Activated T-cell treated with anti-CD3 and anti-CD28 coated beads, Interleukin-2, amount 50 U/mL, for 4 hours (primary cell): Measurements from ENCODE around the gene GRN. TPM values are rescaled to one million over a fixed set of nuclear protein-coding genes. Genes with fewer than 3 reads are reported as not detected.
"Not testable (repeated sequence)": the region's sequence is repeated elsewhere in the genome, so short reads cannot be mapped to it uniquely, and the experiment has no call there.

Experiments used
- ATAC-seq, 2 donors: fragments of 200-7000 bp; cut with Tn5 transposase; one replicate each; pipeline ENCODE4 v1.10.0; 2021
- DNase-seq: peaks from one replicate; pipeline ENCODE4 v3.0.0-alpha.2; 2020
- H3K27me3 Mint-ChIP-seq: one replicate; pipeline ENCODE4 v1.8.0; 2021; ENCODE audit warnings: low read depth, mixed read lengths
- H3K36me3 Mint-ChIP-seq: one replicate; pipeline ENCODE4 v1.8.0; 2022; ENCODE audit warnings: mixed read lengths; ENCODE audit not compliant: insufficient read depth
- H3K4me1 Mint-ChIP-seq: one replicate; pipeline ENCODE4 v1.8.0; 2021; ENCODE audit warnings: low read depth, mixed read lengths
- H3K4me3 Mint-ChIP-seq: one replicate; pipeline ENCODE4 v1.8.0; 2021; ENCODE audit warnings: mild to moderate bottlenecking, moderate library complexity, mixed read lengths
- H3K9me3 Mint-ChIP-seq: one replicate; pipeline ENCODE4 v1.8.0; 2021; ENCODE audit warnings: mixed read lengths
- total RNA-seq, 3 donors: library from RNA; stranded (reverse); gene quantifications; one replicate each; pipeline ENCODE4 v1.2.1, GENCODE V29; 2021

The GRN gene
- total RNA-seq, 3 donors from 2014 or later: 32.0 to 39.5 (median 36.5) TPM

- H3K27me3 Mint-ChIP-seq: peaks cover 11% of the 10 kb centered on the region
- DNase-seq (no peak), ATAC-seq (no peak)
- H3K36me3 Mint-ChIP-seq: no peaks in the 10 kb centered on the region
- H3K4me1 Mint-ChIP-seq: peaks cover 7% of the 10 kb centered on the region
- no peaks in the 10 kb centered on the region for H3K9me3 Mint-ChIP-seq
- H3K4me3 Mint-ChIP-seq: no peak overlapping the region
Measured at GRCh38 chr17:44358066-44358465, 13.0 kb downstream of the GRN start.

- Mint-ChIP-seq H3K27me3 (peaks cover 11% of the 10 kb centered on the region), H3K36me3 (no peaks in the 10 kb centered on the region), H3K4me3 (no peak overlapping the region), H3K9me3 (no peaks in the 10 kb centered on the region), H3K4me1 (peaks cover 10% of the 10 kb centered on the region)
- DNase-seq (no peak), ATAC-seq (no peak)
Measured at GRCh38 chr17:44359006-44359405, 13.9 kb downstream of the GRN start.

GRCh38 chr17:44359458-44360143 lies 14.5 kb downstream of the GRN start:
- H3K4me3 Mint-ChIP-seq: no peak overlapping the region
- ATAC-seq (no peak), DNase-seq (no peak)
- H3K27me3 Mint-ChIP-seq: peaks cover 12% of the 10 kb centered on the region
- H3K9me3 Mint-ChIP-seq: no peaks in the 10 kb centered on the region
- peaks cover 10% of the 10 kb centered on the region for H3K4me1 Mint-ChIP-seq
- no peaks in the 10 kb centered on the region for H3K36me3 Mint-ChIP-seq

GRCh38 chr17:44360144-44360533 lies 15.0 kb downstream of the GRN start:
- H3K9me3 Mint-ChIP-seq: no peaks in the 10 kb centered on the region
- no peak for DNase-seq

GRCh38 chr17:44360826-44361225 lies 15.7 kb downstream of the GRN start:
- Mint-ChIP-seq H3K4me3 (no peak overlapping the region), H3K36me3 (no peaks in the 10 kb centered on the region), H3K4me1 (peaks cover 10% of the 10 kb centered on the region), H3K27me3 (peaks cover 24% of the 10 kb centered on the region), H3K9me3 (no peaks in the 10 kb centered on the region)
- DNase-seq (no peak), ATAC-seq (no peak)

More at GRCh38 chr17:44360144-44360533, 15.0 kb downstream of the GRN start:
- Mint-ChIP-seq H3K27me3 (peaks cover 18% of the 10 kb centered on the region), H3K4me1 (peaks cover 10% of the 10 kb centered on the region), H3K36me3 (no peaks in the 10 kb centered on the region), H3K4me3 (no peak overlapping the region)
- no peak for ATAC-seq

- H3K4me3 Mint-ChIP-seq: no peak overlapping the region
Measured at GRCh38 chr17:44361292-44362260, 16.5 kb downstream of the GRN start.

GRCh38 chr17:44362459-44362948 lies 17.4 kb downstream of the GRN start:
- ATAC-seq (no peak), DNase-seq (no peak)
- Mint-ChIP-seq H3K27me3 (peaks cover 31% of the 10 kb centered on the region), H3K36me3 (no peaks in the 10 kb centered on the region), H3K4me3 (no peak overlapping the region), H3K4me1 (peaks cover 10% of the 10 kb centered on the region), H3K9me3 (no peaks in the 10 kb centered on the region)

More at GRCh38 chr17:44361292-44362260, 16.5 kb downstream of the GRN start:
- Mint-ChIP-seq H3K9me3 (no peaks in the 10 kb centered on the region), H3K27me3 (peaks cover 31% of the 10 kb centered on the region), H3K36me3 (no peaks in the 10 kb centered on the region), H3K4me1 (peaks cover 10% of the 10 kb centered on the region)
- DNase-seq: no peak
- ATAC-seq: no peak

GRCh38 chr17:44362949-44363612 lies 18.0 kb downstream of the GRN start:
- peak; percentile 54 to 61 for ATAC-seq
- no peaks in the 10 kb centered on the region for H3K36me3 Mint-ChIP-seq
- peak overlapping the region; percentile 72 for H3K4me3 Mint-ChIP-seq
- peaks cover 10% of the 10 kb centered on the region for H3K4me1 Mint-ChIP-seq
- peaks cover 33% of the 10 kb centered on the region for H3K27me3 Mint-ChIP-seq
- no peaks in the 10 kb centered on the region for H3K9me3 Mint-ChIP-seq
- no peak for DNase-seq

- peak; percentile 95 to 96 for ATAC-seq
- no peaks in the 10 kb centered on the region for H3K9me3 Mint-ChIP-seq
- peaks cover 38% of the 10 kb centered on the region for H3K27me3 Mint-ChIP-seq
- H3K4me1 Mint-ChIP-seq: peaks cover 10% of the 10 kb centered on the region
- H3K4me3 Mint-ChIP-seq: peak within 1 kb of the TSS; percentile 72
- peak; percentile 60 for DNase-seq
- H3K36me3 Mint-ChIP-seq: no peaks in the 10 kb centered on the region
Measured at GRCh38 chr17:44363613-44364159, 18.6 kb downstream of the GRN start, which contains the start of gene FAM171A2. Gene FAM171A2 (minus strand): TSS chr17:44363853. CDS start chr17:44363714, 139 bp downstream.

- DNase-seq, H3K4me1 Mint-ChIP-seq, H3K9me3 Mint-ChIP-seq, H3K36me3 Mint-ChIP-seq, ATAC-seq: not testable (repeated sequence)
- peak overlapping the region; percentile 38 for H3K4me3 Mint-ChIP-seq
- H3K27me3 Mint-ChIP-seq: peaks cover 46% of the 10 kb centered on the region
Measured at GRCh38 chr17:44365051-44365450, 19.9 kb downstream of the GRN start.

GRCh38 chr17:44367231-44367979 lies 22.3 kb downstream of the GRN start:
- H3K4me1 Mint-ChIP-seq: peaks cover 4% of the 10 kb centered on the region
- H3K9me3 Mint-ChIP-seq: no peaks in the 10 kb centered on the region
- no peak overlapping the region for H3K4me3 Mint-ChIP-seq
- DNase-seq: no peak
- no peaks in the 10 kb centered on the region for H3K36me3 Mint-ChIP-seq
- no peak for ATAC-seq
- peaks cover 44% of the 10 kb centered on the region for H3K27me3 Mint-ChIP-seq

GRCh38 chr17:44368391-44369243 lies 23.5 kb downstream of the GRN start:
- not testable (repeated sequence) for H3K4me1 Mint-ChIP-seq, ATAC-seq, H3K36me3 Mint-ChIP-seq, H3K4me3 Mint-ChIP-seq, H3K9me3 Mint-ChIP-seq, DNase-seq
- peaks cover 50% of the 10 kb centered on the region for H3K27me3 Mint-ChIP-seq
